ENCODE measurements around the gene INTS11. TPM values are rescaled to one million over a fixed set of nuclear protein-coding genes. Genes with fewer than 3 reads are reported as not detected.

The INTS11 gene
- total RNA-seq, 1 experiment from 2014 or later: 103 TPM

DNA sequence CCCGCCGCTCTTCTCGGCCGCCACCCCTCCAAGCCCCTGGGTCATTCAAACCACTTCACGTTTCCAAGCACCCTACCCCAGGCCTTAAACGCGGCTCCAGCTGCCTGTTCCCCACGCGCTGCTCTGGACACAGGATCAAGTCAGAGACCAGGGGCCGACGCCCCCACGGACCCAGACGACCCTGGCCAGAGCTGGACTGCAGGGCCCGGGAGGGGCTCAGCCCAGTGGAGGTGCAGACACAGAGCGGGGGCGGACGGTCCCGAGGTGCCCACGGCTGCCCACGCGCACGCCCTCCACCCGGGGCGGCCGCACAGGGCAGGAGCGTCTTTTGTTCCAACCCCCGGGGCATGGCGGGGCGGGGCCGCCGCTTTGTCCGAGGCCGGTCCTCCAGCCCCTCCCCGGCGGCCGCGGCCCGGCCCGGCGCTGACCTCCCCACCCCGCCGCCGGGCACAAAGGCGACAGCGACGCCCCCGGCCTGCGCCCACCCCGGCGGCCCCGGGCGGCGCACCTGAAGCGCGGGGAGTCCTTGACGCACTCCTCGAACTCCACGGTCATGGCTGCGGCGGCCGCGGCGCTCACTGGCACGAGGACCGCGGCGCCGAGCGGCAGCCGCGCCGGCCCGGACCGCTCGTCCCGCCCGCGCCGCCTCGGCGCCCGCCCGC is 17.1 kb downstream of the INTS11 start:
- no peaks in the 10 kb centered on the region for H3K36me3 ChIP-seq (ENCODE audit: control insufficient read depth, insufficient read depth, low read length)
- intact Hi-C loops (cut with micrococcal nuclease; ENCODE audit: unreplicated experiment): no loop called here
- H3K27me3 ChIP-seq (replicated peaks; ENCODE audit: control insufficient read depth, insufficient read depth, low read length): no peaks in the 10 kb centered on the region
- POLR2A ChIA-PET: interaction anchor here (1.0 kb wide), 1 partner anchor 34 kb away, joined by 6 read pairs; the partner anchor contains the start of gene UBE2J2
- no TSS peak for BruUV-seq (replicated peaks)
- H3K4me3 Mint-ChIP-seq (ENCODE audit: unreplicated experiment): peak overlapping the region; percentile 81
- H3K27me3 Mint-ChIP-seq (ENCODE audit: insufficient read depth, unreplicated experiment): no peaks in the 10 kb centered on the region
- no peaks in the 10 kb centered on the region for H3K9me3 Mint-ChIP-seq (ENCODE audit: unreplicated experiment)
- DNase-seq: peak in 1 of 2 experiments; percentile 72
- H3K9me3 ChIP-seq: no peaks in the 10 kb centered on the region
- H3K27ac Mint-ChIP-seq (ENCODE audit: unreplicated experiment): no peak overlapping the region
- no peaks in the 10 kb centered on the region for H3K4me1 Mint-ChIP-seq (ENCODE audit: low read depth, unreplicated experiment)
- peaks cover 36% of the 10 kb centered on the region for H3K4me1 ChIP-seq
- TF ChIP-seq, protein P1, sequence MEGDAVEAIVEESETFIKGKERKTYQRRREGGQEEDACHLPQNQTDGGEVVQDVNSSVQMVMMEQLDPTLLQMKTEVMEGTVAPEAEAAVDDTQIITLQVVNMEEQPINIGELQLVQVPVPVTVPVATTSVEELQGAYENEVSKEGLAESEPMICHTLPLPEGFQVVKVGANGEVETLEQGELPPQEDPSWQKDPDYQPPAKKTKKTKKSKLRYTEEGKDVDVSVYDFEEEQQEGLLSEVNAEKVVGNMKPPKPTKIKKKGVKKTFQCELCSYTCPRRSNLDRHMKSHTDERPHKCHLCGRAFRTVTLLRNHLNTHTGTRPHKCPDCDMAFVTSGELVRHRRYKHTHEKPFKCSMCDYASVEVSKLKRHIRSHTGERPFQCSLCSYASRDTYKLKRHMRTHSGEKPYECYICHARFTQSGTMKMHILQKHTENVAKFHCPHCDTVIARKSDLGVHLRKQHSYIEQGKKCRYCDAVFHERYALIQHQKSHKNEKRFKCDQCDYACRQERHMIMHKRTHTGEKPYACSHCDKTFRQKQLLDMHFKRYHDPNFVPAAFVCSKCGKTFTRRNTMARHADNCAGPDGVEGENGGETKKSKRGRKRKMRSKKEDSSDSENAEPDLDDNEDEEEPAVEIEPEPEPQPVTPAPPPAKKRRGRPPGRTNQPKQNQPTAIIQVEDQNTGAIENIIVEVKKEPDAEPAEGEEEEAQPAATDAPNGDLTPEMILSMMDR (IDR thresholded peaks at IDR 0.05; ENCODE audit: insufficient read depth in 1 of 2, low read depth in 1 of 2, low read length in 1 of 2, severe bottlenecking in 1 of 2, unreplicated experiment in 1 of 2): no peak
- H3K4me3 ChIP-seq (ENCODE audit: low read depth, low read length): peak overlapping the region; percentile 87
- peaks cover 17% of the 10 kb centered on the region for H3K36me3 Mint-ChIP-seq (ENCODE audit: insufficient read depth, unreplicated experiment)
- CTCF ChIA-PET: no interaction called here

DNA sequence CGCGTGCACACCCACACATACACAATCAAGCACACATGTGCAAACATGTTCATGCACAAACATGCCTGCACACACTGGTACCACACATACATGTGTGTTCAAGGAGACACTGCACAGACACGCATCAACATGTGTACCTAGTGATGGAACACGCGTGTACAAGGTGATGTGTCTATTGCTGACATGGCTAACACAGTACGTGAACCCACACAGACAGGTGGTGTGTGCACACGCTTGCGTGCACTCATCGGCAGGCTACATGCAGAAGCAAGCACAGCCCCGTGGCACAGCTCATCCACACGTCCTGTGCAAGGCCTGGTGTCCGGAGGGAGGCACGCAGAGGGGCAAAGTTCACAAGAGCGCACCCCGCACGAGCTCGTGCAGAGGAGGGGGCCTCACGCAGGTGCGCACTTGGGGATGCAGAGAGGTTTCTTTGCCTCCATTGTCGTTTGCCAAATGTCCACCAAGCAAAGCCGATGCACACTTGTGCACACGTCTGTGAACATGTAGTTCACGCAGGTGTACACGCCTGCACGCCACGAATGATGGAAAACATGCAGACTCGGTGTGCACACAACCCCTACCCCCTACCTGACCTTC is 17.7 kb downstream of the INTS11 start:
- intact Hi-C loops (cut with micrococcal nuclease; ENCODE audit: unreplicated experiment): no loop called here
- DNase-seq: no peak
- Mint-ChIP-seq H3K4me1 (ENCODE audit: low read depth, unreplicated experiment) (no peaks in the 10 kb centered on the region), H3K27me3 (ENCODE audit: insufficient read depth, unreplicated experiment) (no peaks in the 10 kb centered on the region), H3K4me3 (ENCODE audit: unreplicated experiment) (peak overlapping the region; percentile 81), H3K27ac (ENCODE audit: unreplicated experiment) (no peak overlapping the region), H3K9me3 (ENCODE audit: unreplicated experiment) (no peaks in the 10 kb centered on the region), H3K36me3 (ENCODE audit: insufficient read depth, unreplicated experiment) (peaks cover 17% of the 10 kb centered on the region)
- TF ChIP-seq, protein P1 (IDR thresholded peaks at IDR 0.05; ENCODE audit: insufficient read depth in 1 of 2, low read depth in 1 of 2, low read length in 1 of 2, severe bottlenecking in 1 of 2, unreplicated experiment in 1 of 2): no peak
- Histone ChIP-seq H3K4me1 (peaks cover 36% of the 10 kb centered on the region), H3K9me3 (no peaks in the 10 kb centered on the region), H3K4me3 (ENCODE audit: low read depth, low read length) (peak overlapping the region; percentile 87), H3K27me3 (replicated peaks; ENCODE audit: control insufficient read depth, insufficient read depth, low read length) (no peaks in the 10 kb centered on the region), H3K36me3 (ENCODE audit: control insufficient read depth, insufficient read depth, low read length) (no peaks in the 10 kb centered on the region)
- TSS peak; percentile 34 for BruUV-seq (replicated peaks)
- CTCF ChIA-PET: no interaction called here
- POLR2A ChIA-PET: interaction anchor here (1.0 kb wide), 1 partner anchor 33 kb away, joined by 6 read pairs; the partner anchor contains the start of gene UBE2J2

DNA sequence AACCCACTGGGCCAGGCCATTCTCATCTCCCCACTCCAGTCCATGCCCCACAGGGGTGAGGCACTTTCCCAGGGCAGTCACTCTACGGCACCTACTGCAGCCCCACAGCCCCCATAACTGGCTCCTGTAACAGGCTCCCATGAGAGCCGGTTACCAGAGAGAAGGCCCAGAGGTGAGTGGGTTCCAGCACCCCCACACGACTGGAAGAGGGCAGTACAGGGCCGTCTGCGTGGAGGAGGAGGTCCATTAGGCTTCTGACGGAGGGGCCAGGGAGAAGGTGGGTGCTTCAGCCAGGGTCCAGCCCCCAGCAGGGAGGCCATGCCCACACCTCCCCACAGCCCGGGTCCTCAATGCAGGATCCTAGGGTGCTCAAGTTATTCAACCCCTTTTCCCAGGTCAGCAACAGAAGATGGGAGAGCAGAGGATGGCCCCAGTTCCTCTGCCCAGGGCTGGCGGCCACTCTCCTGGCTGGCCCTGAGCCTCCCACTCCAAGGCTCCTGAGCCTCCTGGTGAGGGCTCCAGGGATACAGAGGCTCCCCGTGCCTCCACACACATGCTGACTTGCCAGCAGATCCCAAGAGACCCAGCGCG is 18.3 kb downstream of the INTS11 start:
- DNase-seq: no peak
- Mint-ChIP-seq H3K27ac (ENCODE audit: unreplicated experiment) (peak overlapping the region; percentile 74), H3K4me1 (ENCODE audit: low read depth, unreplicated experiment) (no peaks in the 10 kb centered on the region), H3K9me3 (ENCODE audit: unreplicated experiment) (no peaks in the 10 kb centered on the region), H3K27me3 (ENCODE audit: insufficient read depth, unreplicated experiment) (no peaks in the 10 kb centered on the region), H3K36me3 (ENCODE audit: insufficient read depth, unreplicated experiment) (peaks cover 12% of the 10 kb centered on the region), H3K4me3 (ENCODE audit: unreplicated experiment) (peak overlapping the region; percentile 81)
- POLR2A ChIA-PET: interaction anchor here (1.0 kb wide), 1 partner anchor 33 kb away, joined by 6 read pairs; the partner anchor contains the start of gene UBE2J2
- Histone ChIP-seq H3K27me3 (replicated peaks; ENCODE audit: control insufficient read depth, insufficient read depth, low read length) (no peaks in the 10 kb centered on the region), H3K36me3 (ENCODE audit: control insufficient read depth, insufficient read depth, low read length) (no peaks in the 10 kb centered on the region), H3K4me3 (ENCODE audit: low read depth, low read length) (peak overlapping the region; percentile 87), H3K4me1 (peaks cover 36% of the 10 kb centered on the region), H3K9me3 (no peaks in the 10 kb centered on the region)
- CTCF ChIA-PET: no interaction called here
- intact Hi-C loops (cut with micrococcal nuclease; ENCODE audit: unreplicated experiment): no loop called here
- no TSS peak for BruUV-seq (replicated peaks)
- TF ChIP-seq, protein P1 (IDR thresholded peaks at IDR 0.05; ENCODE audit: insufficient read depth in 1 of 2, low read depth in 1 of 2, low read length in 1 of 2, severe bottlenecking in 1 of 2, unreplicated experiment in 1 of 2): no peak

Data from Caco-2 (cell line).